Activated CD8-positive, alpha-beta memory T cell treated with anti-CD3 and anti-CD28 coated beads for 48 hours (primary cell): ENCODE data around the gene OSGEP.

ENCODE experiments used
- DNase-seq, 3 experiments: peaks; one replicate each; pipeline ENCODE4 v3.0.0-alpha.2; 2020; ENCODE audit warnings: low read depth in 2 of 3, low spot score in 2 of 3

The OSGEP gene

DNA sequence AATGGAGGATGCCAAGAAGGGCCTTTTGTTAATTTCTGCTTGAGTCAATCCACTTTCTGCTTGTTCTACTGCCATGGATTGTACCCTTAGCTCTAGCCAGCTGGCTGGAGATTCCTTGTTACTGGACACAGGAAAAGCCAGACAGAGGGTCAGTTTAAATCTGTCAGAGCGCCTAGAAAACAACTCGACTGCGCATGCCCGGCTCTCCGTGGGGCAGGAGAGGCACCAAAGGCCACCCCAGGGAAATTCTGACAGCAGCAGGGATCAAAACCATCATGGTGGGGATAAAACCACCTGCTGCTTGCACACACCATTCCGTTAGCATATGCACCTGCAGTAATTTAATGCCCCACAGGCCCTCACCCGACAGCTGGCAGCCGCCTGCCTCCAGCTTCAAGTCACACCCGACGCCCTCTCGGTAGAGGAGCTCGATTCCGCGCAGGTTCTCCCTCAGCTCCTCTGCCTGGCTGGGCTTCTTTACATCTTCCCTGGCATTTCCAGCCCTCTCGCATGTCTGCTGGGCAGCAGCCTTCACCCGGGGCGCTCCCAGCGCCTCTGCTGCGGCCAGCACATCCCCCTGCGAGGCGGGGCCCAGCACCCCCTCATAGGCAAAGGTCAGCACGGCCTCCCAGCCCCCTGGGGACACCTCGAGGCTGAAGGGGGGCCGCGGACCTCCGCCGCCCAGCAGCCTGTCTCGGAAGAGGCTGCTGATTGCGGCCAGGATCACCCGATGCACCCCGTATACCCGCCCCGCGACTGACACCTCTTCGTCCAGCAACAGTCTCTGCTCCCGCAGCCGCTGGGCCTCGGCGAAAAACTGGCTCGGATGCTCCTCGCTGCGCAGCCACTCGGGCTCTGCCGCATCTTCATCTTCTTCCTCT, 19.7 kb downstream of the OSGEP start:
- DNase-seq = no peak

DNA sequence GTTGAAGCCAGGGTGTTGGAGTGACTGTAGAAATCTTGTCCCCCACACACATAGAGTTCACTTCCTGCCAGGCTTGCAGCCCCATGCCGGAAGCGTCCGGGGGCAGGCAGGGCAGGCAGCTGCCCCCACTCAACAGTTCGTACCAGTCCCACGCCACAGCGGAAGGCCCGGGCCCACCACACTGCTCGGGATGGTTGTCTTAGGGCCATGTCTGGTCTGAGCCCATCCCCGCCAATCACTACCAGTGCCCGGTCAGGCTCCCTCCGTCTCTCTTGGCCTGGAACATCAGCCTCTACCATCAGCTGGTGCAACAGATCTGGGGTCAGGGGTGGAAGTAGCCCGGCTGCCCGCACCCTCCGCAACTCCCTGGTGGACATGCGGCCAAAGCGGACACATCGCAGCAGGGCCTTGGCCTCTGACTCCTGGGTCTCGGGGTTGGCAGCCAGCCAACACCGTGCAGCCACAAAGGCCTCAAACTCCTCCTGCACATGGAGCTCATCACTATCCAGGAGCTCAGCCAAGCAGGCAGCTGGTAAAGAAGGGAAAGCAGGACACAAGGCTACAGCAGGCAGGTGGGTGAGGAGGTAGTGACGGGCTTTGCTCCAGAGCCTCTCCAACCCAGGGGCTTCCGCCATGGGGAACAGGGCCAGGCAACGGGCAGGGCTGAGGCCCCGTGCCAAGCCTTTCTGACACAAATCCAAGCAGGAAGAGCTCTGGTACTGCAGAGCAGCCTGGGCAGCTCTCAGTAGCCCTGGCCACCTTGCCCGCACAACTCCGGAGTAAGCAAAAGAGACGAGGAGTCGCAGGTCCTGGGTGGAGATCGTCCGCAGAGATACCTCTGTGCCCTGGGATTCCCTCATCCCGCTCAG, 24.6 kb downstream of the OSGEP start:
- no peak for DNase-seq

GRCh38 chr14:20428802-20429201, 25.8 kb downstream of the OSGEP start:
- no peak for DNase-seq

DNA sequence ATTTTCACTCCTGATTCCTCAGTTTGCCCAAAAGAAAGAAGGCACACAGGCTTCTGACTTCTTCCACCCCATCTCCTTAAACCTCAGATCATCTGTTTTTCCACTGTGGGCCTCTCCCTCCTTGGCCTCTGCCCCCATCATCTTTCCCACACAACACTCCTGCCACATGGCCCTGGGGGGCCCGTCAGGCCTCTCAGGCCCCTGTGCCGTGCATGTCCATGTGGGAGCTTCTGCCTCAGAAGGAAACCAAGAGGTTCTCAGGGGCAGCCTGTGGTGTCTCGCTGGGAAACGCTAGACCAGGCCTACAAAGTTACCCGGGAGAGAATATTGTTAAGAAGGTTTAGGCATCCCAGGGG, 26.6 kb downstream of the OSGEP start:
- no peak for DNase-seq

- DNase-seq = no peak
Measured at GRCh38 chr14:20427231-20428009, 27.2 kb downstream of the OSGEP start.

GRCh38 chr14:20424851-20425250, 29.8 kb downstream of the OSGEP start:
- DNase-seq = no peak

GRCh38 chr14:20422886-20423285, 31.7 kb downstream of the OSGEP start:
- no peak for DNase-seq

- no peak for DNase-seq
Measured at GRCh38 chr14:20421267-20421666, 33.3 kb downstream of the OSGEP start.

DNA sequence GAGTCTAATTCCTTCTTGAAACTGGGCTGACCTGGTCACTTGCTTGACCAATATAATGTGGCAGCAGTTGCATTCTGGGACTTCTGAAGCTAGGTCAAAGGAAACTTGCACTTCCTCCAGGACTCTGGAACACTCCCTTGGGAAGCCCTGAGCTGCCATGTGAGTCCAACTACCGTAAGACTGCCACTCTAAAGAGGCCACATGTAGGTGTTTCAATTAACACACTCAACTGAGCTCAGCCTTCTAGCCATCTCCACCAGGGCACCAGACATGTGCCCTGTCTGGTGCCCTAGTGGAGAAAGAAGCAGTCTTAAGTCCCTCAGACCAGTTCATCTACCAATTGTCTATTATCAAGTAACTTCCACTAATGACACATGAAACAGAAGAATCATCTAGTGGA, 35.2 kb downstream of the OSGEP start:
- DNase-seq = no peak

GRCh38 chr14:20418501-20418909, 36.1 kb downstream of the OSGEP start:
- DNase-seq = no peak

- no peak for DNase-seq
Measured at GRCh38 chr14:20417250-20418186, 37.1 kb downstream of the OSGEP start.

DNA sequence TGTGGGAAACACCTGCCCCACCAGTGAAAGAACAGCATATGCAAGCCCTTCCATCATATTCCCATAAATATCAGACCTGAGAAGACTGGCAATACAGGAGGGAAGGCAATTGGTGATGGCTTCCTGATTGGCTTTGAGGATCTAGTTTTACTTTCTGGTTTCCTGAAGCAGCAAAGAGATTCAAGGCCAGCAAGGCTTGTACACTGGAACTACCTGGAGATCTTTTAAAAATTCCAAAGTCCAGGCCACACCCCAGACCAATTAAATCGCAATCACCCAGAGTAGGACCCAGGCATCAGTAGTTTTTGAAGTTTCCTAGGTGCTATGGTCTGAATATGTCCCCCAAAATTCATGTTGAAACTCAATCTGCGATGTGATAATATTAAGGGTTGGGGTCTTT, 38.4 kb downstream of the OSGEP start:
- DNase-seq = no peak

- no peak for DNase-seq
Measured at GRCh38 chr14:20415782-20416206, 38.8 kb downstream of the OSGEP start.

DNA sequence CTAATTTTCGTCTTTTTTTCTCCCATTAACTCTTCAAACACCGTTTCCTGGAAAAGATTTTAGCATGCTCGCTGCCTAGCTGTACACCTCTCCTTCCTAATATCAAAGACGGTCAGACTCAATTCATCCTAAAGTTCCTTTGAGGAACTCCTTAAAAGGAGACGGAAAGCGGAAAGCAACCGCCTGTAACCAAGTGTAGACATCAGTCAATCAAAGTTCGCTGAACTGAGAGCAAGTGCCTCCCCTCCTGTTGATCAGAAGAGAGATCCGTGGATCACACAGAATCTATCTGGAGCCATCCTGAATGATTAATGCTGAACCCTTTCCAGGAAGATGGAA, 40.9 kb downstream of the OSGEP start:
- no peak for DNase-seq

DNA sequence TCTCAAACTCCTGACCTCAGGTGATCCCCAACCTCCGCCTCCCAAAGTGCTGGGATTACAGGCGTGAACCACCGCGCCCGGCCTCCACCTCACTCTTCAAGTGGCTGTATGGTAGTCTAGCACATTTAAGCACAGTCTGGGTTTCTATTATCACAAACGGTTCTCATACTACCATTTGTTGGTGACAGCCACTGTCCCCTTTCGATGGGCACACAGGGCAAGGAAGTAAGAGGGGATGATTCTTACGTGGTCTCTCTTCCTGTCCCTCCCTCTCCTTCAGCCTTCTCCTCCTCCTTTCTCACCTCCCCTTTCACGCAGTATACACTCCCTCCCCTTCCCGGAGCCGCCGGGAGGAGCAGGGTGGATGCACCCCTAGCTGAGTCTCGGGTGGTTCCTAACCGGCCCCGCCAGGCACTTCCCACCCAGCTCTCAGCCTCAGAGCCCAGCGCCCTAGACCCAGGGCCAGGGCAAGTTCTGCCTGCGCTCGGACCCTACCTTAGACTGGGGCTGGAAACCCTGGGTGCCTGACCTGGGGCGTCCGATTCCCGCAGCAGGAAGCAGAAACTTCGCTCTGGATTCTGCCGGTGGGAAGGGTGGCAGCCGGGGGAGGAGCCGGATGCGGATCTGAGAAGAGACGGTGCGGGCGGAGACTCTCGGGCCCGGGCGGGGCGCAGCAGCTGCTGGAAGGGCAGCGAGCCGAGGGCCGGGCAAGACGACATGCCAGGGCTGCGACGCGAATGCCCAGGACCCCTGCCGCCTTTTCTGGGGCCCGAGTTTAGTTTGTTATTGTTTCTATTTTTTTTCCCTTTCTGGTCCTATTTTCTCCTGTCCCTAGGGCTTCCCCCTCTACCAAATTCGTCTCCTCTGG, 41.5 kb downstream of the OSGEP start, which contains the start of gene TEP1:
Gene TEP1 (minus strand): TSS at position 626 of the 868 bp plus-strand sequence. CDS start 5,062 bp downstream, outside the sequence.
- DNase-seq = peak; percentile 52 to 65 (median 53)

DNA sequence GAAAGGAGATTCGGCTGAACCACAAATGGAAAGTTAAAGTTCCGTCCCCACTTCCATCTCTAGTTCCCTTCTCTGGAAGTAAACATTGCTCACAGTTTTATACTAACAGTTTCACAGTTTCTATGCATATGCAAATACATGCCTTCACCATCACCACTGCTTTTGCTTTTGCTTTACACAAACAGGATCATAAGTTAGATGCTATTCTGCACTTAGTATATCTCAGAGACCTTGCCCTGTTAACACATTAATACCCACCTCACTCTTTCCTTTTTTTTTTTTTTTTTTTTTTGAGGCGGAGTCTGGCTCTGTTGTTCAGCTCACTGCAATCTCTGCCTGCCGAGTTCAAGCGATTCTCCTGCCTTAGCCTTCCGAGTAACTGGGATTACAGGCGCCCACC, 42.2 kb downstream of the OSGEP start:
- no peak for DNase-seq

- DNase-seq = no peak
Measured at GRCh38 chr14:20409226-20409625, 45.4 kb downstream of the OSGEP start.

DNA sequence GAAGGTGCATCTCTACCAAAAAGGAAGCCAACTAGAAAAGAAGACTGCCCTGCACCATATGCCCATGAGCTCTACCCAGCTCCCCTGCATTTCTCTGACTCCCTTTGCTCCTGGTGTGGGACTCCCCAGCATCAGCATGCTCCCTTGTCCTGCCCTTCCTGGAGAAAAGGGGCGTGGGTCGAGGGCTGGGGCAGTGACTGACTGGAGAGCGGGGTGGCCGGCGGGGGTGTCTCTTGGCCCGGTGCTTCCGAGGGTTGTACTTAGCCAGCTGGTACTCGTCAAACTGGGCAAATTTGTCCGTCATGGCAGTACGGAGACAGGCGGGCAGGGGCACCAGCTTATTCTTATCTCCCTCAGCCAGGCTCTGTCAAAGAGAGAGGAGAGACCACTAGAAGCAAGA, 51.1 kb downstream of the OSGEP start:
- no peak for DNase-seq

- DNase-seq = no peak
Measured at GRCh38 chr14:20400965-20401593, 53.5 kb downstream of the OSGEP start.
